Suppressor macrophage treated with lipopolysaccharide for 4 hours (primary cell): ENCODE measurements around the gene ESAM.

Experiments used
- DNase-seq: peaks from one replicate; pipeline ENCODE4 v3.0.0-alpha.2; 2020

Gene ESAM, protein sequence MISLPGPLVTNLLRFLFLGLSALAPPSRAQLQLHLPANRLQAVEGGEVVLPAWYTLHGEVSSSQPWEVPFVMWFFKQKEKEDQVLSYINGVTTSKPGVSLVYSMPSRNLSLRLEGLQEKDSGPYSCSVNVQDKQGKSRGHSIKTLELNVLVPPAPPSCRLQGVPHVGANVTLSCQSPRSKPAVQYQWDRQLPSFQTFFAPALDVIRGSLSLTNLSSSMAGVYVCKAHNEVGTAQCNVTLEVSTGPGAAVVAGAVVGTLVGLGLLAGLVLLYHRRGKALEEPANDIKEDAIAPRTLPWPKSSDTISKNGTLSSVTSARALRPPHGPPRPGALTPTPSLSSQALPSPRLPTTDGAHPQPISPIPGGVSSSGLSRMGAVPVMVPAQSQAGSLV

GRCh38 chr11:124762105-124762623, at the start of gene ESAM:
TSS of gene ESAM (minus strand) at chr11:124762290. CDS start at chr11:124762154, 136 bp downstream.
- peak; percentile 39 for DNase-seq

- no peak for DNase-seq
Measured at GRCh38 chr11:124811399-124812125, 49.5 kb upstream of the ESAM start.

- DNase-seq = no peak
Measured at GRCh38 chr11:124807660-124808270, 45.7 kb upstream of the ESAM start.

GRCh38 chr11:124807201-124807600, 45.1 kb upstream of the ESAM start:
- DNase-seq = no peak

DNA sequence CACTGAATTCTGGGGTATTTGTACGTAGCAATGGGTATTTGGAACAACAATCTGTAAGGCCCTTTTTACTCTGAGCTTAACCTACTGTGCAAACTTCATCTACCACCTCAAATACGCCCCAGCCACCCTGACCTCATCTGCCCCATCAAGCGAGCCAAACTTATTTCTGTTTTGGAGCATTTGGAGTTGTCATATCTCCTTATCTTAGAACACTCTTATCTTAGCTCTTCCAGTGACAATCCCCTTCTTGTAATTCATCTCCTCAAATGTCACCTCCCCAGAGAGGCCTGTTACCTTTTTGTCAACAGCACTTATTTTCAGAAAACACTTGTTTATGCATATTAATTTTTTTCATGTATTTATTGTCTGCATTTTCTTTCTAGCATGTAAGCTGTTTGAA, 42.8 kb upstream of the ESAM start:
- DNase-seq = no peak

DNA sequence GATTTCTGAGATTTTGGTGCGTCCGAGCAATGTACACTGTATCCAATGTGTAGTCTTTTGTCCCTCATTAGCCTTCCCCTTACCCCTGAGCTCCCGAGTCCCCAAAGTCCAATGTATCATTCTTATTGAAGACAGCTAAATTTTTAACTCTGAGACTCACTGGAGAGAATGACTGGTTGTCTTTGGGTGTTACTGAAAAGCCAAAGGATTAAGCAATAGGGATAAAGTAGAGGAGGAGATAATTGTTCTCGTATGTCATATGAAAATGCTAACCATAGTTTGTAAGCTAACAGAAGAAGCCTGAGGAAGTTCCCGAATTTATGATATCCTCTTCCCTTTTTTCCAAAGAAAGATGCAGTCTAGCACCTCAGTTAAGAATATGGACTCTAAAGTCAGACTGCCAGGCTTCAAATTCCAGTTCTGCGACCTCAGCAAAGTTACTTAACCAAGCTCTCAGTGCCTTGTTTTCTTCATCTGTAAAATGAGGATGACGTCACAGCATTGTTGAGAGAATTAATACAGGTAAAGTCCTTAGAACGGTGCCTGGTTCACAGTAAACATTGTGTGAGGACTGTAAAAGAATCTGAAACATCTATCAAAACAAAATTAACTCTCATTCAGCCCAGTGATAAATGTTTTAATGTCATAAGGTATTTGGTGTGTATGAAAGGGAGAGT, 39.7 kb upstream of the ESAM start:
- DNase-seq = no peak

DNA sequence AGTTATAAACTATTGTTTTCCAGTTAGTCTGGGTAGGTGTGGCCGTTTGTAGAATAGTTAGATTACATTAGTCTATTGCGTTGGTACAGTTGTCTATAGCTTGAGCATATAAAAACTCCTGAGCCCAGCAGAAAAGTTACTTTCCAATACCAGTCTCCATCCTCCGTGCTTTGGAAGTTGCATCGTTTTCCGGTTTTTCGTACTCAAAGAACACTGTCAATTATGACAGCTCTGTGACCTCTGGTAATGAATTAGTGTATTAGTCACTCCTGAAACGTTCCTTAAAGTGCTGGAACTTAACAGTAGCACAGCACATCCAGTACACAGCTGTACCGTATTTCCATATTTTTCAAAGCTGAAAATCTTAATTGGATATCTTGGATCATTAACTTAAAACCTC, 38.9 kb upstream of the ESAM start:
- peak; percentile 58 for DNase-seq

DNA sequence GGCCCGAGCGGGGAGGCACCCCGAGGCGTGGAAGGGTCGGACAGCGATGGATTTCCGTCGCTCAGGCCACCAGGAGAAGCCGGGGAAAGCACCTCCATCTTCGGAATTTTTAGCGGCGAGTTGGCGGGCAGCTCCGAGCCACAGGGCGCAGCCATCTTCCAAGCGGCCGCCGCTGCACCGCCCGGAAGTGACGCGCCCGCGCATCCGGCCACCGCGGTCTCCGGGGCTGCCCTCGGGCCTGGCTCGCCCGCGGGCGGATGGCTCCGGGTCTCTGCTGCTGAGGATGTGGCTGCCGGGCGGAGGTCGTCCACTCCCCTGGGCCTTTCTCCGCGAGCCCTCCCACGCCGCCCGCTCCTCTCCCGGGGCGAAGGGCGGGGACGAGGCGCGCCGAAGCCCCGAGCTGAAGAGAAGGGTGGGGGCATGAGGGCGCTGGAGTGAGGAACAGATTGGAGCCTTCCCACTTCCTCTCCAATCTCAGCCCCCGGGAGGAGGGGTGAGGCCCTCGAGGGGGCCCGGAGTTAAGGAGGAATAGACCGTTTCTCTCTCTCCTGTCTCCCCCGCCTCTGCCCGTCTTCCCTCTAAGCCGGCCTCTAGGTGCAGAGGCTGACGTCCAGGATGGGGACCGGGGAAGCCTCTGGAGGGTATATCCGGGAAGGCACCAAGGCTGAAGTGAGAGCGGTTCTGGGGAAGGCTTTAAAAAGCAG, 38.3 kb upstream of the ESAM start, which contains the start of gene MSANTD2:
MSANTD2 (minus strand) TSS at position 181 of the 704 bp plus-strand sequence; CDS start at position 155, 26 bp downstream.
- DNase-seq = peak; percentile 83

DNA sequence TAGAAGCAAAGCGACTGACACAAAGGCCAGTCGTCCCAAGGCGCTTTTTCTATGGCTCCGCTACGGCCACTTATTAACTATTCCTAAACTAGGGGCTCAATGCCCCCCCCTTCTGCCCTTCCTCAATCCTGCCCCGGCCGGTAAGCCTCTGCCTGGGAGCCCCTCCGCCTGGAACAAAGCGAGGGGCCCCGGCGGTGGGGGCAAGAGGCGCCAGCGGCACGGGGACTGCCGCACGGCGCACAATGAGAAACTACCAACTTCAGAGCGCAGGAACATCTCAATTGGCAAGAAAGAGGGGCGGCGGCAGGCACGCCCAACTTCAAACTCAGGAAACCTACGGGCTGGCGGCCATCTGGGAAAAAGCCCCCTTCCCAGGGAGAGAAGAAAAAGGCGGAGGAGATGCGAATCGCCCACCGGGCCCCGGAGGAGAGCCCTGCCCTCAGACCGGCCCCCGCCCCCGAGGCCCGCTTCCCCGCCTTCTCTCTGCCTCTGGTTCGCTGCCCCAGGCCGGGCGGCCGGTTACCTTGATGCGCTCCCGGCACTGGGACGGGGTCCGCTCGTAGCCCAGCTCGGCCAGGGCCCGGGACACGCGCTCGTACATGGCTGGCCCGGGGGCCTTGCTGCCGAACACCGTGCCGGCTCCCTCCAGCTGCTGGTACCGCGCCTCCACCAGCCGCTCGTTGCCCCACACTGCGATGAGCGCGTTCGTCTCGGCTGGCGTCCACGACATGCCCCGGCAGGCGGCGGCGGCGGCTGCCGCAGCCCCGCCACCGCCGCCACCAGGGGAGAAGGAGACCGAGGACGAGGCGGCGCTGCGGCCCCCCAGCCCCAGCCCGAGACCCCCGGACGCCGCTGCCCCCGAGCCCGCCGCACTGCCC, 37.5 kb upstream of the ESAM start:
- peak; percentile 28 for DNase-seq

GRCh38 chr11:124798991-124799347, 36.9 kb upstream of the ESAM start:
- DNase-seq = no peak

DNA sequence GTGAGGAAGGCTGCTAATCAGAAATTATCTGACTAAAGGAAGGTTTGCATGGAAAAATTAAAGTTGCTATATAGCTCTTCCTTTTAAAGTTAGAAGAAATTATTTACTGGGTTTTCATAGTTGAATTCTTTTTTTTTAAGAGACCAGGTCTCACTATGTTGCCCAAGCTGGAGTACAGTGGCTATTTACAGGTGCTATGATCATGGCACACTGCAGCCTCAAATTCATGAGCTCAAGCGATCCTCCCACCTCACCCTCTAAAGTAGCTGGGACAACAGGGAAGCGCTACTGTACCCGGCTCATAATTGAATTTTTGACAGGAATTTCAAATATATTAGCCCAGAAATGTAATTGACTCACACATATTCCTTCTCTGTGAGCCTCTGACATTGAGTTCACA, 34.2 kb upstream of the ESAM start:
- DNase-seq = no peak

DNA sequence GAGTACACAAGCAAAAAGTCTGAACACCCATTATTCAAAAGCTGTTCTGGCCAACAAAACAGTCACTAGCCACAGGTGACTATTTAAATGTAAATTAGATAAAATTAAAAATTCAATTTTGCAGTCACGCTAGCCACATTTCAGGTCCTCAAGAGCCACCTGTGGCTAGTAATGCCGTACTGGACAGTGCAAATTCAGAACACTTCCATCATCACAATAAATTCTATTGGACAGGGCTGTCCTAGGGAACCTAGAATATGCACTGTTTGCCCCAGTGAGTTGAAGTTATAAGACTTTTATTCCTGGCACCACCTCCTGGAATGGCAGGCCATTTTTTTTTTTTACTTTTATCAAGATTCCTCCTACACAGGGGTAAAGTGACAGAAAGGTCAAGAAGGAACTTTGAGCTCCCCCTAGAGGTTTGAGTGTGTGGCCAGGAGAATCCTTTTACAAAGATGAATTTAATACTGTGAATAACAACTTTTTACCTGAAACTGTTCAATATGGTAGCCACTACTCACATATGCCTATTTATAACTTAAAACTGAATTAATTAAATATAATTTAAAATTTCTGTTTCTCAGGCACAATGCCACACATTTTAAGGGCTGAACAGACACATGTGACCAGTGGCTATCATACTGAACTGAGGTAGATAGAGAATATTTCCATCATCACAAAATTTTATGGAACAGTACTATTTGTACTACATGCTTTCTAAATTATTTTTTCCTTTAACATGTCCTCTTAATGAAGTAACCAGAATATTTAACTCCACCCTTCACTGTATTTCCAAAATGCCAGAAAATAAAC, 31.6 kb upstream of the ESAM start:
- peak; percentile 70 for DNase-seq

DNA sequence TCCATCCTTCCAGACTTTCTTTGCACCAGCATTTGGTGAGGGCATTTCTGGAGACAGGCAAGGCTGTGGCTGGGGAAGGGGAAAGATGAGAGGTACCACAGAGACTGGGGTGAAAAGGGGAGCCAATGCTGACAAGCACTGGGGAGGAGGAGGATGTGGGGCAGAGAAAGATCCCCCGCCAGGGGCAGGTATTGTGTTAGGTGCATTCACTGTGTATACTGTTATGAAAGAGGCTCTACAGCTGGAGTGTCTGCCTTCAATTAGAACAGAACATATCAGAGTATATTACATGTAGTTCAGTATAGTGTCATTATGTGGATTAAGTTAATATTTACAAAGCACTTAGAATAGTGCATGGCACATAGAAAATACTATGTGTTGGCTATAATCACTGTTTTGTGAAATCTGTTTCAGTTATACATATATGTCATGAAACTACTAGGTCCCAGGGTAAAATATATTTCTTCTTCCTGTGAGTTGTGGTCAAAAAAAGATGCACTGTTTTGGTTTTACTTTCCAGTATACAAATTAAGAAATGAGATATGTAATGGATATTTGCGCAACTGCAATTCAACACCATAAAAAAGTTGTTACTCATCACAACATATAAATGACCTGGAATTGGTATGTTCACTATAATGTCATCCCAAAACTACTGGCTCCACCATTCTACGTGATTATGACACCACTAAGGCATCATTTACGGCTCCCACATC, 29.7 kb upstream of the ESAM start:
- peak; percentile 77 for DNase-seq

GRCh38 chr11:124788521-124788920, 26.4 kb upstream of the ESAM start:
- no peak for DNase-seq

- DNase-seq = no peak
Measured at GRCh38 chr11:124784051-124784450, 22.0 kb upstream of the ESAM start.

DNA sequence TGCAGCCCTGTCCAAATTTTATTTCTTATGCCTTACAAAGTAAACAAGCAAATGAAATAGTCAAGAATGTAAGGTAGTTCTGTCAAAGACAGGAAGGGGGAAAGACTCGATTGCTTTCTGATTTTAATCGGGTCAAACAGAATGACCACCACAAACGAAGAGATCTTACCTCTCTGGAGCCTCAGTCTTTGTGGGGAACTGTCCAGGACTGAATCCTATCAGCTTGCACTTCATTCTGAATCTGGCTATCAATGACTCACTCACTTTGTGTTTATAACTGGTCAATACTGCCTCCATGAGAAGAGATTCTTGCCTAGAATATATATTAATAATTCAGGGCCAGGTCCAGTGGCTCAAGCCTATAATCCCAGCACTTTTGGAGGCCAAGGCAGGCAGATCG, 20.9 kb upstream of the ESAM start:
- no peak for DNase-seq

GRCh38 chr11:124779568-124779967, 17.5 kb upstream of the ESAM start:
- DNase-seq = no peak

- no peak for DNase-seq
Measured at GRCh38 chr11:124778281-124778680, 16.2 kb upstream of the ESAM start.

DNA sequence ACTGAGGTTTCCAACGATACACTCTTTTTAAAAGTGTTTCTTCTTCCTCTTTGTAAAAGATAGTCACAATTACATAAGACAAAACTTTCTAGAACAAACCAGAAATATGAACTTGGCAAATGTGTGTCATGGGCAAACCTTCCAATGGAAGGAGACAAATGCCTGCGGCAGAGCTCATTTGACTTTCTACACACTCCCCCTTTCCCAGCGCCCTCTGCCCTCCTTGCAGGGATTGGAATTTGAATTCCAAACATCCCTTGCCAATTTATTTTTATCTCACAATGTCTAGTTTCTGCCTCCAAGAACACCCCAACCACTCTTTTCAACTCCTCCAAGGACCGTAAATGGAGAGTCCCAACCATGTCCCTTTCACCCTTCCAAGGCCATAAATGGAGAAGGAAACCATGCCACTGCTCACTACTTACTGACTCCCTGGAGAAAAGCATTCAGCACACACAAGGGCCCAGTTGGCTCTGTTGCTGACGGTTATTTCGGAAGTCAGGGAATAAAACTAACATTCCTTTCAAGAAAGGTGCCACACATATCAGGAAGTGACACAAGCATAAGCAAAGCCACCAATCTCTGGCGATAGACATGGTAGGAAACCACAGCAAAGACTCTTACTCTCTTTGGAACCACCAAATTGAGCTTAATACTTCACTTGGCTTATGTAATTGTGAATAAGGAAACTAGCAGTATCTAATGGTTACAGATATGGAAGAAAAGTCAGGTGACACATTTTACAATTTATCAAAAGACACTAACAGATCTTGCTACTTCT, 15.0 kb upstream of the ESAM start:
- DNase-seq = no peak
